ENCODE results near the gene HELB. TPM values are rescaled to one million over a fixed set of nuclear protein-coding genes. Genes with fewer than 3 reads are reported as not detected.

HELB gene
- total RNA-seq, 3 donors from 2014 or later: 4.0 to 11.1 (median 7.2) TPM

DNA sequence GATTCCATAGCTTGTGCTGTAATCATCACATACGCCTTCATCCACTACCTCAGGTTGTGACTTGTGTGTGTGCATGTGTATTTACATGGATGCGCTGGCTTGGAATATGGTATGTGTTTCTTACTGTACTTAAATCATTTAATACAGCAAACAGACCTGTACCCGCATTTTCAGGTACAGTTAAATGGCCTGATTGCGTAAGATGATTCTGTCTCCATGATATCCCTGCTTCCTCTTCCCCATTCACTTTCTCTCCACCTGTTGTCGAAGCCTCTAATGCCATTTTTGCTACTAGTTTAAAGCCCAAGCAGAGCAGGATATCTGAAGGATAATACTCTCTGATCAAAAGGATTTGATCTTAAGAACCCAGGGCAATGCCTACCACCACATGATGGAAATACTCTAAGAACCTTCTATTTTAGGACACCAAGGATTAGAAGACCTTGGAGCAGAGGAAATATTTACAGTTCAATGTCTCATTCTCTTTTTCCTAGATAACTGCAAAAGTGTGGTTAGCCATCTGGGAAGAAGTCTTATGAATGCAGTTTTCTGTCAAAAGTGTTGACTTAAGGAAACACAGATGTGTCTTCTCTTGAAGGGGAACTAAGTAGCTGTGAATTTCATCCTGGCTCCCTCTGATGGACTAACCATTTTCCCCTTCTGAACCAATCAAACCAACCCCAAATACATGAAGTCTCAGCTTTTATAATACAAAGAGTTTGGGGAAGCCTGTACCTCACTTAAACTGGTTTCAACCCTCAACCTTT, 78.7 kb downstream of the HELB start:
- H3K27me3 ChIP-seq: no peaks in the 10 kb centered on the region
- DNase-seq (ENCODE audit: low spot score in 2 of 2): no peak
- intact Hi-C loops (cut with DNase I; ENCODE audit: low total_unique reads): loop anchor here (1.0 kb wide), 1 partner anchor 9 kb away; no protein-coding TSS in a partner anchor
- no peak overlapping the region for H3K4me3 ChIP-seq
- no peaks in the 10 kb centered on the region for H3K4me1 ChIP-seq
- H3K36me3 ChIP-seq: no peaks in the 10 kb centered on the region
- H3K9me3 ChIP-seq: no peaks in the 10 kb centered on the region
- TF ChIP-seq POLR2AphosphoS5 (IDR thresholded peaks at IDR 0.05): no peak
- TF ChIP-seq, protein P1, sequence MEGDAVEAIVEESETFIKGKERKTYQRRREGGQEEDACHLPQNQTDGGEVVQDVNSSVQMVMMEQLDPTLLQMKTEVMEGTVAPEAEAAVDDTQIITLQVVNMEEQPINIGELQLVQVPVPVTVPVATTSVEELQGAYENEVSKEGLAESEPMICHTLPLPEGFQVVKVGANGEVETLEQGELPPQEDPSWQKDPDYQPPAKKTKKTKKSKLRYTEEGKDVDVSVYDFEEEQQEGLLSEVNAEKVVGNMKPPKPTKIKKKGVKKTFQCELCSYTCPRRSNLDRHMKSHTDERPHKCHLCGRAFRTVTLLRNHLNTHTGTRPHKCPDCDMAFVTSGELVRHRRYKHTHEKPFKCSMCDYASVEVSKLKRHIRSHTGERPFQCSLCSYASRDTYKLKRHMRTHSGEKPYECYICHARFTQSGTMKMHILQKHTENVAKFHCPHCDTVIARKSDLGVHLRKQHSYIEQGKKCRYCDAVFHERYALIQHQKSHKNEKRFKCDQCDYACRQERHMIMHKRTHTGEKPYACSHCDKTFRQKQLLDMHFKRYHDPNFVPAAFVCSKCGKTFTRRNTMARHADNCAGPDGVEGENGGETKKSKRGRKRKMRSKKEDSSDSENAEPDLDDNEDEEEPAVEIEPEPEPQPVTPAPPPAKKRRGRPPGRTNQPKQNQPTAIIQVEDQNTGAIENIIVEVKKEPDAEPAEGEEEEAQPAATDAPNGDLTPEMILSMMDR (IDR thresholded peaks at IDR 0.05): no peak
- TF ChIP-seq POLR2A (IDR thresholded peaks at IDR 0.05): no peak
- no peak overlapping the region for H3K27ac ChIP-seq

DNA sequence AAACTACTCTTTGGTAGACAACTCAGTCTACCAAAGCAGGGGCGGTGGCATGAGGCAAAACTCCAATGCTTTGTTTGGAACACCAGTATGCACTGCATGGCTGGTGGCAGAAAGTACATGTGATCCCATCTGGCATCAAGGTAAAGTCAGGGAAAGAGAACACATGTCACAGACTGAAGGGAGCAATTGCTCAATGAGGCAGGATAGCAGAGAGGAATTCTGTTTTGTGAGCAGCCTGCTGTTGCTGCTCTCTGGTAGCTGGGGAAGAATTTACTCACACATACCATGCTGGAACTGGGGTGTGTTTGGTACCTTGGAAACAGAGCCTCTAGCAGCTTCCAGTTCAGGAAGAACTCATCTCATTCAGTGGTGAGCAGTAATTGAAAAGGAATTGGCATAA, 84.8 kb downstream of the HELB start:
- H3K4me3 ChIP-seq: no peak overlapping the region
- DNase-seq (ENCODE audit: low spot score in 2 of 2): no peak
- no peak overlapping the region for H3K27ac ChIP-seq
- H3K27me3 ChIP-seq: no peaks in the 10 kb centered on the region
- intact Hi-C loops (cut with DNase I; ENCODE audit: low total_unique reads): no loop called here
- no peaks in the 10 kb centered on the region for H3K36me3 ChIP-seq
- no peaks in the 10 kb centered on the region for H3K4me1 ChIP-seq
- TF ChIP-seq POLR2A (IDR thresholded peaks at IDR 0.05): no peak
- no peak for TF ChIP-seq POLR2AphosphoS5 (IDR thresholded peaks at IDR 0.05)
- TF ChIP-seq, protein P1 (IDR thresholded peaks at IDR 0.05): no peak
- H3K9me3 ChIP-seq: no peaks in the 10 kb centered on the region

Other genes starting within 250 kb of the HELB start
- gene LLPH, start 171.7 kb upstream of the HELB start, total RNA-seq: 1 to 10 TPM; 3.9 to 6.6 (median 6.1) TPM
- 100 to 1,000 TPM; 128 to 325 (median 218) TPM for gene TMBIM4, start 132.5 kb upstream of the HELB start, total RNA-seq
- 10 to 100 TPM; 22.2 to 88.8 (median 37.7) TPM for gene IRAK3, start 113.3 kb upstream of the HELB start, total RNA-seq